Measurements from ENCODE around the gene ELAVL3.

DNA sequence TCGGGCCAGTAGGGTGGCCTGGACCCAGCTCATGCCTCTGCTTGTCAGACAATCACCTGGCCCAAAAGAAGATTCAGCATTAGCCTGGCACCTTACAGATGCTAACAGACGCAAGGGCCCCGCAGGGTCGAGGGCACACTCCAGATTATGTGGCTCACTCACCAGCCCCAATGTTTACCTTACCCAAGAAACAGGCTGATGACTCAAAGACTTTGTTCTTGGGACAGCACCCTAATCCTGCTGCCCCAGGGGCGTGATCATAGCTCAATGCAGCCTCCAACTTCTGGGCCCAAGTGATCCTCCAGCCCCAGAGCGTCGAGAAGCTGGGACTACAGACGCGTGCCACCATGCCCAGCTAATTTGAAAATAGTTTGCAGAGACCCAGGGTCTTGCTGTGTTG, 38.3 kb upstream of the ELAVL3 start:
- TF ChIP-seq CSDC2 (CRISPR knock-in tag; IDR thresholded peaks at IDR 0.05), result no peak
- TF ChIP-seq, protein P1, sequence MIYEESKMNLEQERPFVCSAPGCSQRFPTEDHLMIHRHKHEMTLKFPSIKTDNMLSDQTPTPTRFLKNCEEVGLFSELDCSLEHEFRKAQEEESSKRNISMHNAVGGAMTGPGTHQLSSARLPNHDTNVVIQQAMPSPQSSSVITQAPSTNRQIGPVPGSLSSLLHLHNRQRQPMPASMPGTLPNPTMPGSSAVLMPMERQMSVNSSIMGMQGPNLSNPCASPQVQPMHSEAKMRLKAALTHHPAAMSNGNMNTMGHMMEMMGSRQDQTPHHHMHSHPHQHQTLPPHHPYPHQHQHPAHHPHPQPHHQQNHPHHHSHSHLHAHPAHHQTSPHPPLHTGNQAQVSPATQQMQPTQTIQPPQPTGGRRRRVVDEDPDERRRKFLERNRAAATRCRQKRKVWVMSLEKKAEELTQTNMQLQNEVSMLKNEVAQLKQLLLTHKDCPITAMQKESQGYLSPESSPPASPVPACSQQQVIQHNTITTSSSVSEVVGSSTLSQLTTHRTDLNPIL (CRISPR knock-in tag; IDR thresholded peaks at IDR 0.05; ENCODE audit: low read depth), result no peak
- TF ChIP-seq ARNTL (CRISPR knock-in tag; IDR thresholded peaks at IDR 0.05; ENCODE audit: borderline replicate concordance, low read depth), result no peak
- no peak for TF ChIP-seq ZFP30 (CRISPR knock-in tag; IDR thresholded peaks at IDR 0.05)
- TF ChIP-seq, protein P2, sequence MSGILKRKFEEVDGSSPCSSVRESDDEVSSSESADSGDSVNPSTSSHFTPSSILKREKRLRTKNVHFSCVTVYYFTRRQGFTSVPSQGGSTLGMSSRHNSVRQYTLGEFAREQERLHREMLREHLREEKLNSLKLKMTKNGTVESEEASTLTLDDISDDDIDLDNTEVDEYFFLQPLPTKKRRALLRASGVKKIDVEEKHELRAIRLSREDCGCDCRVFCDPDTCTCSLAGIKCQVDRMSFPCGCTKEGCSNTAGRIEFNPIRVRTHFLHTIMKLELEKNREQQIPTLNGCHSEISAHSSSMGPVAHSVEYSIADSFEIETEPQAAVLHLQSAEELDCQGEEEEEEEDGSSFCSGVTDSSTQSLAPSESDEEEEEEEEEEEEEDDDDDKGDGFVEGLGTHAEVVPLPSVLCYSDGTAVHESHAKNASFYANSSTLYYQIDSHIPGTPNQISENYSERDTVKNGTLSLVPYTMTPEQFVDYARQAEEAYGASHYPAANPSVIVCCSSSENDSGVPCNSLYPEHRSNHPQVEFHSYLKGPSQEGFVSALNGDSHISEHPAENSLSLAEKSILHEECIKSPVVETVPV (CRISPR knock-in tag; IDR thresholded peaks at IDR 0.05), result no peak
- TF ChIP-seq ZNF70 (CRISPR knock-in tag; IDR thresholded peaks at IDR 0.05), result no peak
- TF ChIP-seq, protein P3, sequence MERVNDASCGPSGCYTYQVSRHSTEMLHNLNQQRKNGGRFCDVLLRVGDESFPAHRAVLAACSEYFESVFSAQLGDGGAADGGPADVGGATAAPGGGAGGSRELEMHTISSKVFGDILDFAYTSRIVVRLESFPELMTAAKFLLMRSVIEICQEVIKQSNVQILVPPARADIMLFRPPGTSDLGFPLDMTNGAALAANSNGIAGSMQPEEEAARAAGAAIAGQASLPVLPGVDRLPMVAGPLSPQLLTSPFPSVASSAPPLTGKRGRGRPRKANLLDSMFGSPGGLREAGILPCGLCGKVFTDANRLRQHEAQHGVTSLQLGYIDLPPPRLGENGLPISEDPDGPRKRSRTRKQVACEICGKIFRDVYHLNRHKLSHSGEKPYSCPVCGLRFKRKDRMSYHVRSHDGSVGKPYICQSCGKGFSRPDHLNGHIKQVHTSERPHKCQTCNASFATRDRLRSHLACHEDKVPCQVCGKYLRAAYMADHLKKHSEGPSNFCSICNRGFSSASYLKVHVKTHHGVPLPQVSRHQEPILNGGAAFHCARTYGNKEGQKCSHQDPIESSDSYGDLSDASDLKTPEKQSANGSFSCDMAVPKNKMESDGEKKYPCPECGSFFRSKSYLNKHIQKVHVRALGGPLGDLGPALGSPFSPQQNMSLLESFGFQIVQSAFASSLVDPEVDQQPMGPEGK (CRISPR knock-in tag; IDR thresholded peaks at IDR 0.05; ENCODE audit: borderline replicate concordance), result no peak
- no peak for TF ChIP-seq ZNF565 (CRISPR knock-in tag; conservative IDR thresholded peaks at IDR 0.05; ENCODE audit: low read depth)
- TF ChIP-seq ZFP3 (CRISPR knock-in tag; IDR thresholded peaks at IDR 0.05), result no peak
- no peak for TF ChIP-seq TCF4 (CRISPR knock-in tag; IDR thresholded peaks at IDR 0.05; ENCODE audit: borderline replicate concordance)
- no peak for TF ChIP-seq BACH2 (CRISPR knock-in tag; IDR thresholded peaks at IDR 0.05; ENCODE audit: borderline replicate concordance)
